GM12878 (cell line): Measurements from ENCODE around the gene ARIH2. TPM values are rescaled to one million over a fixed set of nuclear protein-coding genes. Genes with fewer than 3 reads are reported as not detected.

Source experiments
- CBX5 ChIP-seq: sonication (generic); IDR thresholded peaks from 2 replicates; pipeline ENCODE4 v1.6.1; 2016; ENCODE audit warnings: low read depth, moderate library complexity, mild to moderate bottlenecking, inconsistent platforms
- CEBPB ChIP-seq, 2 experiments: fragments of 150-350 bp in 1 of 2; IDR thresholded peaks; 2 replicates each; pipeline ENCODE4 v1.6.1; 2012 to 2014; ENCODE audit warnings: low read depth in 2 of 2, low read length in 2 of 2, borderline replicate concordance in 1 of 2, inconsistent platforms in 1 of 2
- HCFC1 ChIP-seq: fragments of 150-350 bp; IDR thresholded peaks from 2 replicates; pipeline ENCODE4 v1.6.1; 2014; ENCODE audit warnings: low read length
- MTA3 ChIP-seq: IDR thresholded peaks from 2 replicates; pipeline ENCODE4 v1.6.1; 2012; ENCODE audit warnings: low read length, inconsistent platforms, borderline replicate concordance
- NFIC ChIP-seq: IDR thresholded peaks from 2 replicates; pipeline ENCODE4 v1.6.1; 2012; ENCODE audit warnings: low read depth, mild to moderate bottlenecking, inconsistent platforms, low read length, moderate library complexity
- PAX8 ChIP-seq: fragments of 450-650 bp; IDR thresholded peaks from 2 replicates; pipeline ENCODE4 v1.6.1; 2017; ENCODE audit warnings: mild to moderate bottlenecking, moderate library complexity
- POU2F2 ChIP-seq: IDR thresholded peaks from 3 replicates; pipeline ENCODE4 v1.6.1; 2011; ENCODE audit warnings: low read depth, mild to moderate bottlenecking, low read length, borderline replicate concordance
- SPI1 ChIP-seq: IDR thresholded peaks from 2 replicates; pipeline ENCODE4 v1.6.1; 2011; ENCODE audit warnings: low read depth, mild to moderate bottlenecking, low read length, moderate library complexity, borderline replicate concordance; ENCODE audit not compliant: insufficient read depth
- ZNF207 ChIP-seq: fragments of 450-650 bp; IDR thresholded peaks from 2 replicates; pipeline ENCODE4 v1.6.1; 2014; ENCODE audit warnings: antibody characterized with exemption, mild to moderate bottlenecking, borderline replicate concordance
- ZNF622 ChIP-seq: fragments of 450-650 bp; IDR thresholded peaks from 2 replicates; pipeline ENCODE4 v1.6.1; 2017; ENCODE audit warnings: mild to moderate bottlenecking, inconsistent platforms
- polyA plus RNA-seq, 11 experiments: library from polyadenylated mRNA; depleted of rRNA in 4 of 11; unstranded in 6 of 11; stranded (reverse) in 5 of 11; fragments of >200 nt; fragmentation: Nextera tagmentation in 4 of 11; fragmentation: Illumina TruSeq in 1 of 11; extraction: Ambion mirVana in 4 of 11; extraction: Trizol in 1 of 11; gene quantifications; 1 replicate in 1 of 11; 2 replicates in 10 of 11; pipeline versions ENCODE4 v1.2.1 to v1.2.3, GENCODE V29; 2011 to 2016; ENCODE audit warnings: inconsistent platforms in 2 of 11, missing spikeins in 2 of 11, low read depth in 1 of 11
- total RNA-seq, 4 experiments: library from RNA; depleted of rRNA in 3 of 4; stranded (reverse); fragments of >200 nt in 3 of 4; fragmentation: Illumina TruSeq in 1 of 4; extraction: Trizol in 1 of 4; gene quantifications; 2 replicates each; pipeline versions ENCODE4 v1.2.1 to v1.2.3, GENCODE V29; 2013 to 2021
- TF ChIP-seq, protein P1 (sequence below): IDR thresholded peaks from 2 replicates; pipeline ENCODE4 v1.6.1; 2012; ENCODE audit warnings: low read length, inconsistent platforms
- TF ChIP-seq, protein P2 (sequence below): fragments of 450-650 bp; IDR thresholded peaks from 2 replicates; pipeline ENCODE4 v1.6.1; 2017; ENCODE audit warnings: low read depth, mild to moderate bottlenecking, moderate library complexity
- TF ChIP-seq, protein P3 (sequence below): IDR thresholded peaks from 2 replicates; pipeline ENCODE4 v1.6.1; 2011; ENCODE audit warnings: mild to moderate bottlenecking, low read depth, low read length, moderate library complexity; ENCODE audit not compliant: insufficient replicate concordance
- TF ChIP-seq, protein P4 (sequence below): IDR thresholded peaks from 2 replicates; pipeline ENCODE4 v1.6.1; 2011; ENCODE audit warnings: low read depth, low read length, improper control_type of control experiment, borderline replicate concordance
- TF ChIP-seq, protein P5 (sequence below): IDR thresholded peaks from 2 replicates; pipeline ENCODE4 v1.6.1; 2011; ENCODE audit warnings: borderline replicate concordance, low read depth, mild to moderate bottlenecking, moderate library complexity, low read length; ENCODE audit not compliant: insufficient read depth, poor library complexity, severe bottlenecking
- TF ChIP-seq, protein P6 (sequence below): fragments of 450-650 bp; IDR thresholded peaks from 2 replicates; pipeline ENCODE4 v1.6.1; 2017; ENCODE audit warnings: borderline replicate concordance
- TF ChIP-seq, protein P7 (sequence below): fragments of 450-650 bp; IDR thresholded peaks from 2 replicates; pipeline ENCODE4 v1.6.1; 2018; ENCODE audit warnings: mild to moderate bottlenecking, low read depth, moderate library complexity; ENCODE audit not compliant: partially characterized antibody

Gene ARIH2
- total and polyA plus RNA-seq, 10 of the 15 experiments (the other 5 are each of a cell fraction or from before 2014, with no cell fraction given), result 18.7 to 74.7 (median 63.7) TPM

DNA sequence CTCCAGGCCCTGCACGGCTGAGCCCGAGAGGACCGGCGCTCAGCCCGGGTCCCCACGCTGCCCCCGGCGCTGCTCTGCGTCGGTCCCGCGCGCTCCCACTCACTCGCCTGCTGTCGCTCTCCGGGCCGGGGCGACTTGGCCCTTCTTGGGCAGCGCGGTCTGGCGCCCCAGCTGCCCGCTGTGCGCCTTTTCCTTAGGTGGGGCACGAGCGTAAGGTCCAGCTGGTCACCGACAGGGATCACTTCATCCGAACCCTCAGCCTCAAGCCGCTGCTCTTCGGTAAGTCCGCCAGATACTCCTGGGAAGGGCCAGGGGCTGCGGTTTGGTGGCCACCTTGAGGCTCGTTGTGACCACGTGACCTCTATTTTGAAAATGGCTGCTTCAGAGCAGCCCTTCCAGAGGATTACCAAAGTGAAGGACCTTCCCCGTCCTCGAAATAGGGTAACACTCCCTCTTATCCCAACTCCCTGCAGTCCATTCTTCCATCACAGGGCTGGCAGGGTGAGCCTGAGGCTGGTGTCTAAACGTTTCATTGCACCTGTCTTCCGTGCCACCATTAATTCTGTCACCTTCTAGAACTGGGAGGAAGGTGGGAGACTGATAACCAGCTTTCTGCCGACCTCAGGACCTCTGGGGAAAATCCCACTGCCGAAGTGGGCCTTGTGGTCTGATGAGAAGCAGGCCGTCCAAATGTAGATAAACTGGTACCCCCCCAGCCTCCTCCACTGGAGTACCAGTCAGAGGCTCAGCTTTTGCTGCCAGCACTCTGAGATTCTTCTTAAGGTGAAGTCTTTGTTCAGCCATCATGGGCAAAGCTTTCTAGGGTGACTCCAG is 72.2 kb downstream of the ARIH2 start (continued):
- TF ChIP-seq, protein P1, sequence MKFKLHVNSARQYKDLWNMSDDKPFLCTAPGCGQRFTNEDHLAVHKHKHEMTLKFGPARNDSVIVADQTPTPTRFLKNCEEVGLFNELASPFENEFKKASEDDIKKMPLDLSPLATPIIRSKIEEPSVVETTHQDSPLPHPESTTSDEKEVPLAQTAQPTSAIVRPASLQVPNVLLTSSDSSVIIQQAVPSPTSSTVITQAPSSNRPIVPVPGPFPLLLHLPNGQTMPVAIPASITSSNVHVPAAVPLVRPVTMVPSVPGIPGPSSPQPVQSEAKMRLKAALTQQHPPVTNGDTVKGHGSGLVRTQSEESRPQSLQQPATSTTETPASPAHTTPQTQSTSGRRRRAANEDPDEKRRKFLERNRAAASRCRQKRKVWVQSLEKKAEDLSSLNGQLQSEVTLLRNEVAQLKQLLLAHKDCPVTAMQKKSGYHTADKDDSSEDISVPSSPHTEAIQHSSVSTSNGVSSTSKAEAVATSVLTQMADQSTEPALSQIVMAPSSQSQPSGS, result no peak
- TF ChIP-seq SPI1, result no peak
- TF ChIP-seq, protein P2, sequence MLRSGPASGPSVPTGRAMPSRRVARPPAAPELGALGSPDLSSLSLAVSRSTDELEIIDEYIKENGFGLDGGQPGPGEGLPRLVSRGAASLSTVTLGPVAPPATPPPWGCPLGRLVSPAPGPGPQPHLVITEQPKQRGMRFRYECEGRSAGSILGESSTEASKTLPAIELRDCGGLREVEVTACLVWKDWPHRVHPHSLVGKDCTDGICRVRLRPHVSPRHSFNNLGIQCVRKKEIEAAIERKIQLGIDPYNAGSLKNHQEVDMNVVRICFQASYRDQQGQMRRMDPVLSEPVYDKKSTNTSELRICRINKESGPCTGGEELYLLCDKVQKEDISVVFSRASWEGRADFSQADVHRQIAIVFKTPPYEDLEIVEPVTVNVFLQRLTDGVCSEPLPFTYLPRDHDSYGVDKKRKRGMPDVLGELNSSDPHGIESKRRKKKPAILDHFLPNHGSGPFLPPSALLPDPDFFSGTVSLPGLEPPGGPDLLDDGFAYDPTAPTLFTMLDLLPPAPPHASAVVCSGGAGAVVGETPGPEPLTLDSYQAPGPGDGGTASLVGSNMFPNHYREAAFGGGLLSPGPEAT, result peak; percentile 37; the same call in 1 of the 2 replicates
- TF ChIP-seq, protein P3, sequence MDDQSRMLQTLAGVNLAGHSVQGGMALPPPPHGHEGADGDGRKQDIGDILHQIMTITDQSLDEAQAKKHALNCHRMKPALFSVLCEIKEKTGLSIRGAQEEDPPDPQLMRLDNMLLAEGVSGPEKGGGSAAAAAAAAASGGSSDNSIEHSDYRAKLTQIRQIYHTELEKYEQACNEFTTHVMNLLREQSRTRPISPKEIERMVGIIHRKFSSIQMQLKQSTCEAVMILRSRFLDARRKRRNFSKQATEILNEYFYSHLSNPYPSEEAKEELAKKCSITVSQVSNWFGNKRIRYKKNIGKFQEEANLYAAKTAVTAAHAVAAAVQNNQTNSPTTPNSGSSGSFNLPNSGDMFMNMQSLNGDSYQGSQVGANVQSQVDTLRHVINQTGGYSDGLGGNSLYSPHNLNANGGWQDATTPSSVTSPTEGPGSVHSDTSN, result no peak
- no peak for TF ChIP-seq NFIC
- TF ChIP-seq POU2F2, result no peak
- TF ChIP-seq MTA3, result no peak
- TF ChIP-seq, protein P4, sequence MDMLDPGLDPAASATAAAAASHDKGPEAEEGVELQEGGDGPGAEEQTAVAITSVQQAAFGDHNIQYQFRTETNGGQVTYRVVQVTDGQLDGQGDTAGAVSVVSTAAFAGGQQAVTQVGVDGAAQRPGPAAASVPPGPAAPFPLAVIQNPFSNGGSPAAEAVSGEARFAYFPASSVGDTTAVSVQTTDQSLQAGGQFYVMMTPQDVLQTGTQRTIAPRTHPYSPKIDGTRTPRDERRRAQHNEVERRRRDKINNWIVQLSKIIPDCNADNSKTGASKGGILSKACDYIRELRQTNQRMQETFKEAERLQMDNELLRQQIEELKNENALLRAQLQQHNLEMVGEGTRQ, result peak; percentile 48; the same call in 1 of the 2 replicates
- TF ChIP-seq, protein P5, sequence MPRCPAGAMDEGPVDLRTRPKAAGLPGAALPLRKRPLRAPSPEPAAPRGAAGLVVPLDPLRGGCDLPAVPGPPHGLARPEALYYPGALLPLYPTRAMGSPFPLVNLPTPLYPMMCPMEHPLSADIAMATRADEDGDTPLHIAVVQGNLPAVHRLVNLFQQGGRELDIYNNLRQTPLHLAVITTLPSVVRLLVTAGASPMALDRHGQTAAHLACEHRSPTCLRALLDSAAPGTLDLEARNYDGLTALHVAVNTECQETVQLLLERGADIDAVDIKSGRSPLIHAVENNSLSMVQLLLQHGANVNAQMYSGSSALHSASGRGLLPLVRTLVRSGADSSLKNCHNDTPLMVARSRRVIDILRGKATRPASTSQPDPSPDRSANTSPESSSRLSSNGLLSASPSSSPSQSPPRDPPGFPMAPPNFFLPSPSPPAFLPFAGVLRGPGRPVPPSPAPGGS, result no peak
- TF ChIP-seq HCFC1, result no peak
- TF ChIP-seq, protein P6, sequence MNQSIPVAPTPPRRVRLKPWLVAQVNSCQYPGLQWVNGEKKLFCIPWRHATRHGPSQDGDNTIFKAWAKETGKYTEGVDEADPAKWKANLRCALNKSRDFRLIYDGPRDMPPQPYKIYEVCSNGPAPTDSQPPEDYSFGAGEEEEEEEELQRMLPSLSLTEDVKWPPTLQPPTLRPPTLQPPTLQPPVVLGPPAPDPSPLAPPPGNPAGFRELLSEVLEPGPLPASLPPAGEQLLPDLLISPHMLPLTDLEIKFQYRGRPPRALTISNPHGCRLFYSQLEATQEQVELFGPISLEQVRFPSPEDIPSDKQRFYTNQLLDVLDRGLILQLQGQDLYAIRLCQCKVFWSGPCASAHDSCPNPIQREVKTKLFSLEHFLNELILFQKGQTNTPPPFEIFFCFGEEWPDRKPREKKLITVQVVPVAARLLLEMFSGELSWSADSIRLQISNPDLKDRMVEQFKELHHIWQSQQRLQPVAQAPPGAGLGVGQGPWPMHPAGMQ, result no peak
- TF ChIP-seq CBX5, result no peak
- TF ChIP-seq, protein P7, sequence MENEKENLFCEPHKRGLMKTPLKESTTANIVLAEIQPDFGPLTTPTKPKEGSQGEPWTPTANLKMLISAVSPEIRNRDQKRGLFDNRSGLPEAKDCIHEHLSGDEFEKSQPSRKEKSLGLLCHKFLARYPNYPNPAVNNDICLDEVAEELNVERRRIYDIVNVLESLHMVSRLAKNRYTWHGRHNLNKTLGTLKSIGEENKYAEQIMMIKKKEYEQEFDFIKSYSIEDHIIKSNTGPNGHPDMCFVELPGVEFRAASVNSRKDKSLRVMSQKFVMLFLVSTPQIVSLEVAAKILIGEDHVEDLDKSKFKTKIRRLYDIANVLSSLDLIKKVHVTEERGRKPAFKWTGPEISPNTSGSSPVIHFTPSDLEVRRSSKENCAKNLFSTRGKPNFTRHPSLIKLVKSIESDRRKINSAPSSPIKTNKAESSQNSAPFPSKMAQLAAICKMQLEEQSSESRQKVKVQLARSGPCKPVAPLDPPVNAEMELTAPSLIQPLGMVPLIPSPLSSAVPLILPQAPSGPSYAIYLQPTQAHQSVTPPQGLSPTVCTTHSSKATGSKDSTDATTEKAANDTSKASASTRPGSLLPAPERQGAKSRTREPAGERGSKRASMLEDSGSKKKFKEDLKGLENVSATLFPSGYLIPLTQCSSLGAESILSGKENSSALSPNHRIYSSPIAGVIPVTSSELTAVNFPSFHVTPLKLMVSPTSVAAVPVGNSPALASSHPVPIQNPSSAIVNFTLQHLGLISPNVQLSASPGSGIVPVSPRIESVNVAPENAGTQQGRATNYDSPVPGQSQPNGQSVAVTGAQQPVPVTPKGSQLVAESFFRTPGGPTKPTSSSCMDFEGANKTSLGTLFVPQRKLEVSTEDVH, result no peak
- TF ChIP-seq ZNF622, result no peak
- TF ChIP-seq ZNF207, result no peak
- no peak for TF ChIP-seq CEBPB (IDR thresholded peaks at IDR 0.05; ENCODE audit: borderline replicate concordance in 1 of 2, low read depth in 2 of 2, low read length in 2 of 2)
- TF ChIP-seq PAX8, result no peak
